GM12801 (cell line): ENCODE results near the gene BARX1.

Experiments used
- CTCF ChIP-seq: IDR thresholded peaks from one replicate; pipeline ENCODE4 v1.5.1; 2011; ENCODE audit warnings: control low read depth; ENCODE audit not compliant: insufficient read length; ENCODE audit errors: extremely low read depth

BARX1 gene

GRCh38 chr9:93947409-93948070, 7.6 kb downstream of the BARX1 start:
- no peak for TF ChIP-seq CTCF

GRCh38 chr9:93946338-93946712, 8.8 kb downstream of the BARX1 start:
- no peak for TF ChIP-seq CTCF

- no peak for TF ChIP-seq CTCF
Measured at GRCh38 chr9:93945400-93946337, 9.5 kb downstream of the BARX1 start.

DNA sequence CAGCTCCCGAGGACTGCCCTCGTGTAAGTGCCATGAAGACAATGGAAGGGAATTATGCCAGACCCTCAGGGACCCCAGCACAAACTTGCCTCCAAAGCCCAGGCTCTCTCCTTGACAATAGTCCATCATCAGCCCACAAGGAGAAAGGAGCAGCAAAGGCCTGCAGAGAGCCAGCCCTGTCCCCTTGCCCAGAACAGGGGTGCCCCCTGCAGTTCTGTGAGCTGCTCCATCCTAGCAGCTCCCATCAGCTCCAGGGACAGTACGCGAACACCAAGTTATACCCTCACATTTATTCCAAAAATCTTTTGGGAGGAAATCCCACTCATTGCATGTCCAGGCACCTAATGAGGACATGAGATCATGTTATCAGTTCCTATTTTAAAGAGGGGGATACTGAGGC, 11.1 kb downstream of the BARX1 start:
- TF ChIP-seq CTCF = no peak

DNA sequence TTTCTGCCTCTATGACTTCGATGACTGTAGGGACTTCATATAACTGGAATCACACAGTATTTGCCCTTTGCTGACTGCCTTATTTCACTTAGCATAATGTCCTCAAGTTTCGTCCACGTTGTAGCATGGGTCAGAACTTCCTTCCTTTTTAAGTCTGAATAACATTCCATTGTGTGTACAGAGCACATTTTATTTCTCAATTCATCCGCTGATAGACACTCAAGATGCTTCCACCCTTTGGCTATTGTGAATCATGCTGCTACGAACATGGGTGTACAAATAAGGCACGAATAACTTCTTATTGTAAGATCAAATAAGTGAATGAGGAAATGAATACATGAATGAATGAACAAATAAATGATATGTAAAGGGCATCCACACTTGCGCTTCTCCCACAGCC, 13.0 kb downstream of the BARX1 start:
- no peak for TF ChIP-seq CTCF

DNA sequence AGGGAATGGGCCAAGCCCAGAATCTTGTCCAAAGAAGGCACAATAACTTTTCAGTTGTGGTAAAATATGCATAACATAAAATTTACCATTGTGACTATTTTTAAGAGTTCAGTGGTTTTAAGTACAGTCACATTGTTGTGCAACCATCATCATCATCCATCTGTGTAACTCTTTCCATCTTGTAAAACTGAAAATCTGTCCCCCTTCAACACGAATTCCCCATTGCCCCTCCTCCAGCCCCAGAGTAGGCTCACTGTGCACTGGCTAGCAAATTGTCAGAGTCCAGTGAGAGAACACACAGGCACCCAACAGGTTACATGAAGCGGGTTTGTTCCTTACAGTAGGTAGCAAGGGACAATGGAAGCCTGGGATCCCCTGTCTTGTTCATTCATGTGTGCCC, 13.7 kb downstream of the BARX1 start:
- no peak for TF ChIP-seq CTCF

DNA sequence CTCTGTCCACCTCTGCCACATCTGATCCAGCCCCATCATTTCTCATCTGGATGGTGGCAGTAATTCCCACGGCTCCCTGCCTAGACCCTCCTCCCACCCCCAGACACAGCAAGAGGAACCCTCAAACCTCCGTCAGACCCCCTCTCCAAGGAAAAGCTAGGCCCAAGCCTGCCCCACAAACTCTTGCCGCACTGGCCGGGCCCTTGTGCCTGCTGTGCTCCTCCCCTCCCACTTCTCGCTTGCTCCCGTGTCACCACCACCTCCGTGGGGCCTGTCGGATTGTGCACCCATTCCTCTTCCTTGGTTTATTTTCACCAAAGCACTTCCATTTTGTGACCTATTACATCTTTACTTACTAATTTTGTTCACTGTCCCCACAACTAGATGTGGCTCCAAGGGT, 14.2 kb downstream of the BARX1 start:
- no peak for TF ChIP-seq CTCF
